NCI-H1436 treated with DMSO at 0.1 percent for 48 hours (cell line): ENCODE measurements around the gene GDI1.
A peak's percentile ranks its signal among the peaks of the same experiment; 100 is the strongest.

Source experiments
- DNase-seq: peaks from one replicate; lab custom pipeline; 2025; lab: John Stamatoyannopoulos, UW

The GDI1 gene

GRCh38 chrX:154462396-154462795, 25.4 kb downstream of the GDI1 start:
- no peak for DNase-seq

- no peak for DNase-seq
Observed at GRCh38 chrX:154463611-154464220, 26.8 kb downstream of the GDI1 start.

- DNase-seq, result no peak
Observed at GRCh38 chrX:154464806-154465365, 27.9 kb downstream of the GDI1 start.

GRCh38 chrX:154465601-154466000, 28.6 kb downstream of the GDI1 start:
- no peak for DNase-seq

GRCh38 chrX:154466036-154466435, 29.1 kb downstream of the GDI1 start:
- DNase-seq, result no peak

GRCh38 chrX:154466907-154467306, 30.0 kb downstream of the GDI1 start:
- no peak for DNase-seq

GRCh38 chrX:154467556-154467955, 30.6 kb downstream of the GDI1 start:
- DNase-seq, result no peak

- no peak for DNase-seq
Observed at GRCh38 chrX:154468217-154468616, 31.3 kb downstream of the GDI1 start.

- no peak for DNase-seq
Observed at GRCh38 chrX:154469114-154469513, 32.2 kb downstream of the GDI1 start.

GRCh38 chrX:154469880-154470279, 32.9 kb downstream of the GDI1 start:
- no peak for DNase-seq

- DNase-seq, result no peak
Observed at GRCh38 chrX:154470434-154470833, 33.5 kb downstream of the GDI1 start.

GRCh38 chrX:154470914-154471568, 34.1 kb downstream of the GDI1 start:
- DNase-seq, result no peak

GRCh38 chrX:154471839-154472684, 35.1 kb downstream of the GDI1 start:
- no peak for DNase-seq

- no peak for DNase-seq
Observed at GRCh38 chrX:154472685-154473632, 36.0 kb downstream of the GDI1 start.

GRCh38 chrX:154473683-154474082, 36.7 kb downstream of the GDI1 start:
- no peak for DNase-seq

GRCh38 chrX:154476821-154477220, 39.9 kb downstream of the GDI1 start:
- no peak for DNase-seq

GRCh38 chrX:154477891-154478477, 41.0 kb downstream of the GDI1 start:
- DNase-seq, result no peak

- DNase-seq, result peak; percentile 76
Observed at GRCh38 chrX:154478728-154479622, 42.0 kb downstream of the GDI1 start, which contains the start of gene LAGE3. Gene LAGE3, minus strand, starts transcription at chrX:154479281. Its CDS starts 366 bp downstream, at chrX:154478915.

GRCh38 chrX:154481195-154481594, 44.2 kb downstream of the GDI1 start:
- DNase-seq, result no peak
